ENCODE measurements around the gene HNRNPH1.

DNA sequence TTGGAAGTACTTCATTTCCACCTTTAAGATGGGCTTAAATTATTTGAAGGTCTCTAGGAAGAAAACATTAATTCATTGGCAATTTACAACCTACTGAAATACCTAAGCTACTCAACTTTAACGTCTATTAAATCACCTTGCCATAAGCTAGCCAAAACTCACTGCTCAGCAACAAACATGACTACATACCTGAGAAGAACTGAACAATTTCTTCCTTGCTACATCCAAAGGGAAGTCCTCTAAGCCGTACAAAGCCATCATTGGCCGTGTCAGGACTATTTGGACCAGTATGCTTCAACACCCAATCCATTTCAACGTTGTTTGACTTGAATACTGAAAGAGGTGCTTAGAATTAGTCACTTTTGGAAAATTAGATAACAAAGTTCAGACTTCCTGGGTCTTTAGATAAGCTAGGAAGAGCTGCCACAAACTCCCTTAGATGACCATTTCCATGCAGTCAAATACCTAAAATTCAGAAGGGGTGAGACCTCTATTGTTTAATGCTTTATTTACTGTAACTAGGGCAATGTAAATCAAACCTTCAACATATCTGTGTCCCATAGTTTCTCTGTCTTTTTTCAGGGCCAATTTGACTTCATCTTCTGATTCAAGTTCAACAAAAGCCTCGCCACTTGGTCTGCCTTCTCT is 2.6 kb downstream of the HNRNPH1 start:
- TF ChIP-seq EGR1 (IDR thresholded peaks at IDR 0.05; ENCODE audit: low read depth in 2 of 2) (no peak), GABPA (IDR thresholded peaks at IDR 0.05 in 1 of 2, conservative IDR thresholded peaks at IDR 0.05 in 1 of 2) (no peak), FOXA1 (IDR thresholded peaks at IDR 0.05) (no peak), HNF4A (conservative IDR thresholded peaks at IDR 0.05) (no peak), TAF1 (conservative IDR thresholded peaks at IDR 0.05) (no peak), YY1 (IDR thresholded peaks at IDR 0.05) (peak; percentile 33), SP1 (IDR thresholded peaks at IDR 0.05) (no peak)
- TF ChIP-seq, protein P1, sequence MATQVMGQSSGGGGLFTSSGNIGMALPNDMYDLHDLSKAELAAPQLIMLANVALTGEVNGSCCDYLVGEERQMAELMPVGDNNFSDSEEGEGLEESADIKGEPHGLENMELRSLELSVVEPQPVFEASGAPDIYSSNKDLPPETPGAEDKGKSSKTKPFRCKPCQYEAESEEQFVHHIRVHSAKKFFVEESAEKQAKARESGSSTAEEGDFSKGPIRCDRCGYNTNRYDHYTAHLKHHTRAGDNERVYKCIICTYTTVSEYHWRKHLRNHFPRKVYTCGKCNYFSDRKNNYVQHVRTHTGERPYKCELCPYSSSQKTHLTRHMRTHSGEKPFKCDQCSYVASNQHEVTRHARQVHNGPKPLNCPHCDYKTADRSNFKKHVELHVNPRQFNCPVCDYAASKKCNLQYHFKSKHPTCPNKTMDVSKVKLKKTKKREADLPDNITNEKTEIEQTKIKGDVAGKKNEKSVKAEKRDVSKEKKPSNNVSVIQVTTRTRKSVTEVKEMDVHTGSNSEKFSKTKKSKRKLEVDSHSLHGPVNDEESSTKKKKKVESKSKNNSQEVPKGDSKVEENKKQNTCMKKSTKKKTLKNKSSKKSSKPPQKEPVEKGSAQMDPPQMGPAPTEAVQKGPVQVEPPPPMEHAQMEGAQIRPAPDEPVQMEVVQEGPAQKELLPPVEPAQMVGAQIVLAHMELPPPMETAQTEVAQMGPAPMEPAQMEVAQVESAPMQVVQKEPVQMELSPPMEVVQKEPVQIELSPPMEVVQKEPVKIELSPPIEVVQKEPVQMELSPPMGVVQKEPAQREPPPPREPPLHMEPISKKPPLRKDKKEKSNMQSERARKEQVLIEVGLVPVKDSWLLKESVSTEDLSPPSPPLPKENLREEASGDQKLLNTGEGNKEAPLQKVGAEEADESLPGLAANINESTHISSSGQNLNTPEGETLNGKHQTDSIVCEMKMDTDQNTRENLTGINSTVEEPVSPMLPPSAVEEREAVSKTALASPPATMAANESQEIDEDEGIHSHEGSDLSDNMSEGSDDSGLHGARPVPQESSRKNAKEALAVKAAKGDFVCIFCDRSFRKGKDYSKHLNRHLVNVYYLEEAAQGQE (IDR thresholded peaks at IDR 0.05): no peak
- TF ChIP-seq, protein P2, sequence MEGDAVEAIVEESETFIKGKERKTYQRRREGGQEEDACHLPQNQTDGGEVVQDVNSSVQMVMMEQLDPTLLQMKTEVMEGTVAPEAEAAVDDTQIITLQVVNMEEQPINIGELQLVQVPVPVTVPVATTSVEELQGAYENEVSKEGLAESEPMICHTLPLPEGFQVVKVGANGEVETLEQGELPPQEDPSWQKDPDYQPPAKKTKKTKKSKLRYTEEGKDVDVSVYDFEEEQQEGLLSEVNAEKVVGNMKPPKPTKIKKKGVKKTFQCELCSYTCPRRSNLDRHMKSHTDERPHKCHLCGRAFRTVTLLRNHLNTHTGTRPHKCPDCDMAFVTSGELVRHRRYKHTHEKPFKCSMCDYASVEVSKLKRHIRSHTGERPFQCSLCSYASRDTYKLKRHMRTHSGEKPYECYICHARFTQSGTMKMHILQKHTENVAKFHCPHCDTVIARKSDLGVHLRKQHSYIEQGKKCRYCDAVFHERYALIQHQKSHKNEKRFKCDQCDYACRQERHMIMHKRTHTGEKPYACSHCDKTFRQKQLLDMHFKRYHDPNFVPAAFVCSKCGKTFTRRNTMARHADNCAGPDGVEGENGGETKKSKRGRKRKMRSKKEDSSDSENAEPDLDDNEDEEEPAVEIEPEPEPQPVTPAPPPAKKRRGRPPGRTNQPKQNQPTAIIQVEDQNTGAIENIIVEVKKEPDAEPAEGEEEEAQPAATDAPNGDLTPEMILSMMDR (IDR thresholded peaks at IDR 0.05; ENCODE audit: low read depth, low read length, missing input control): no peak
- TF ChIP-seq, protein P3, sequence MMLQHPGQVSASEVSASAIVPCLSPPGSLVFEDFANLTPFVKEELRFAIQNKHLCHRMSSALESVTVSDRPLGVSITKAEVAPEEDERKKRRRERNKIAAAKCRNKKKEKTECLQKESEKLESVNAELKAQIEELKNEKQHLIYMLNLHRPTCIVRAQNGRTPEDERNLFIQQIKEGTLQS (IDR thresholded peaks at IDR 0.05): no peak
- TF ChIP-seq, protein P4, sequence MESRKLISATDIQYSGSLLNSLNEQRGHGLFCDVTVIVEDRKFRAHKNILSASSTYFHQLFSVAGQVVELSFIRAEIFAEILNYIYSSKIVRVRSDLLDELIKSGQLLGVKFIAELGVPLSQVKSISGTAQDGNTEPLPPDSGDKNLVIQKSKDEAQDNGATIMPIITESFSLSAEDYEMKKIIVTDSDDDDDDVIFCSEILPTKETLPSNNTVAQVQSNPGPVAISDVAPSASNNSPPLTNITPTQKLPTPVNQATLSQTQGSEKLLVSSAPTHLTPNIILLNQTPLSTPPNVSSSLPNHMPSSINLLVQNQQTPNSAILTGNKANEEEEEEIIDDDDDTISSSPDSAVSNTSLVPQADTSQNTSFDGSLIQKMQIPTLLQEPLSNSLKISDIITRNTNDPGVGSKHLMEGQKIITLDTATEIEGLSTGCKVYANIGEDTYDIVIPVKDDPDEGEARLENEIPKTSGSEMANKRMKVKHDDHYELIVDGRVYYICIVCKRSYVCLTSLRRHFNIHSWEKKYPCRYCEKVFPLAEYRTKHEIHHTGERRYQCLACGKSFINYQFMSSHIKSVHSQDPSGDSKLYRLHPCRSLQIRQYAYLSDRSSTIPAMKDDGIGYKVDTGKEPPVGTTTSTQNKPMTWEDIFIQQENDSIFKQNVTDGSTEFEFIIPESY (IDR thresholded peaks at IDR 0.05): no peak

All from liver (tissue), 3 donors.